Activated CD8-positive, alpha-beta memory T cell treated with anti-CD3 and anti-CD28 coated beads, Interleukin-2, amount 10 ng/mL, durations not matched to agents 7 days and 5 days (primary cell): ENCODE results near the gene LRRN4CL. TPM values are rescaled to one million over a fixed set of nuclear protein-coding genes. Genes with fewer than 3 reads are reported as not detected.
"Not testable (repeated sequence)": the region's sequence is repeated elsewhere in the genome, so short reads cannot be mapped to it uniquely, and the experiment has no call there.

Experiments used
- ATAC-seq: fragments of 150-1000 bp; cut with Tn5 transposase; one replicate; pipeline ENCODE4 v1.10.0; 2021; ENCODE audit warnings: moderate library complexity
- CTCF ChIA-PET: fragments of 350-600 bp; sonication (Branson Sonifier 250); formaldehyde crosslinking; loops from one replicate; lab custom pipeline; 2021; ENCODE audit warnings: antibody characterized with exemption; lab: Charles Lee
- DNase-seq: peaks from one replicate; pipeline ENCODE4 v3.0.0-alpha.2; 2020
- H3K27ac Mint-ChIP-seq: one replicate; pipeline ENCODE4 v1.8.0; 2021; ENCODE audit warnings: mild to moderate bottlenecking, mixed read lengths
- H3K27me3 Mint-ChIP-seq: one replicate; pipeline ENCODE4 v1.8.0; 2021; ENCODE audit warnings: mixed read lengths
- H3K36me3 Mint-ChIP-seq: one replicate; pipeline ENCODE4 v1.8.0; 2021; ENCODE audit warnings: mild to moderate bottlenecking, mixed read lengths
- H3K4me1 Mint-ChIP-seq: one replicate; pipeline ENCODE4 v1.8.0; 2021; ENCODE audit warnings: mixed read lengths
- H3K4me3 Mint-ChIP-seq: one replicate; pipeline ENCODE4 v1.8.0; 2021; ENCODE audit warnings: mild to moderate bottlenecking, moderate library complexity, mixed read lengths
- H3K9me3 Mint-ChIP-seq: one replicate; pipeline ENCODE4 v1.8.0; 2022; ENCODE audit warnings: low read depth, mixed read lengths
- total RNA-seq, 2 experiments: library from RNA; stranded (reverse); gene quantifications; one replicate each; pipeline ENCODE4 v1.2.3, GENCODE V29; 2021

LRRN4CL gene
- total RNA-seq, 2 experiments from 2014 or later = 0.14 to 0.15 TPM

DNA sequence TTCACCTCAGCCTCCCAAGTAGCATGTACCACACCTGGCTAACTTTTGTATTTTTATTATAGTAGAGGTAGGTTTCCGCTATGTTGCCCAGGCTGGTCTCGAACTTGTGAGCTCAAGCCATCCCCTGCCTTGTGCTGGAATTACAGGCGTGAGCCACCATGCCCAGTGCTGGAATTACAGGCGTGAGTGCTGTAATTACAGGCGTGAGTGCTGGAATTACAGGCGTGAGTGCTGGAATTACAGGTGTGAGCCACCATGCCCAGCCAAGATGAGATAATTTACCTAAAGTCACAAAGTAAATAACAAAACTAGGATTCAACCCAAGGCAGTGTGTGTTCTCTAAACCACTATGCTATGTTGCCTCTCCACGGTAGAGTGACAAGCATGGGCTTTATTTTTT, 6.8 kb downstream of the LRRN4CL start:
- Mint-ChIP-seq H3K27me3 (peaks cover 5% of the 10 kb centered on the region), H3K27ac (no peak overlapping the region), H3K36me3 (peaks cover 4% of the 10 kb centered on the region), H3K4me1 (peaks cover 19% of the 10 kb centered on the region), H3K4me3 (no peak overlapping the region), H3K9me3 (no peaks in the 10 kb centered on the region)
- DNase-seq (no peak), ATAC-seq (no peak)
- CTCF ChIA-PET = interaction anchor here (1.5 to 2.9 kb wide), 3 partner anchors 11 to 258 kb away, joined by 5 to 17 read pairs (median 5); partner anchors contain the start of genes LBHD1 and UQCC3

DNA sequence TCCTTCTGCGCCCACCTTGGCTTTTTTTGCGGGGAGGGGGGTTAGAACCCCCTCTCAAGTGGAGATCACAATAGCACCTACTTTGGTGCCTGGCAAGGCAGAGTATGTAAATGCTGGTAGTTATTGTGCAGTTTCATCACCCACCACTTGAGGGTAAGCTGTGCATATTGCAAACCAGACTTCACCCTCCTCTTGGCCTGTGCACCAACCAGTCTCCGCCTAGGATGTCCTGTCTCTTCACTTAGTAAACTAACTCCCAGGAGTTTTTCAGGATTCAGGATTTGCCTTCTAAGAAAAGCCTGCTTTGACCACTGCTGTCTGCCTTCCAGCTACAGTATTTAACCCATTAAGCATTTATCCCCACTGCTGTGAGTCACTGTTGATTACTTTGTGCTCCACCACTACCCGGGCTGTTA, 8.5 kb downstream of the LRRN4CL start:
- Mint-ChIP-seq H3K9me3 (no peaks in the 10 kb centered on the region), H3K36me3 (peaks cover 14% of the 10 kb centered on the region), H3K27ac (peak overlapping the region; percentile 73), H3K27me3 (no peaks in the 10 kb centered on the region), H3K4me3 (peak overlapping the region; percentile 39), H3K4me1 (peaks cover 31% of the 10 kb centered on the region)
- DNase-seq (peak; percentile 62), ATAC-seq (peak; percentile 73)
- CTCF ChIA-PET = interaction anchor here (0.6 to 3.7 kb wide), 26 partner anchors 9 to 266 kb away, joined by 3 to 42 read pairs (median 4); partner anchors contain the start of genes C11orf98, CSKMT, GANAB and LBHD1

DNA sequence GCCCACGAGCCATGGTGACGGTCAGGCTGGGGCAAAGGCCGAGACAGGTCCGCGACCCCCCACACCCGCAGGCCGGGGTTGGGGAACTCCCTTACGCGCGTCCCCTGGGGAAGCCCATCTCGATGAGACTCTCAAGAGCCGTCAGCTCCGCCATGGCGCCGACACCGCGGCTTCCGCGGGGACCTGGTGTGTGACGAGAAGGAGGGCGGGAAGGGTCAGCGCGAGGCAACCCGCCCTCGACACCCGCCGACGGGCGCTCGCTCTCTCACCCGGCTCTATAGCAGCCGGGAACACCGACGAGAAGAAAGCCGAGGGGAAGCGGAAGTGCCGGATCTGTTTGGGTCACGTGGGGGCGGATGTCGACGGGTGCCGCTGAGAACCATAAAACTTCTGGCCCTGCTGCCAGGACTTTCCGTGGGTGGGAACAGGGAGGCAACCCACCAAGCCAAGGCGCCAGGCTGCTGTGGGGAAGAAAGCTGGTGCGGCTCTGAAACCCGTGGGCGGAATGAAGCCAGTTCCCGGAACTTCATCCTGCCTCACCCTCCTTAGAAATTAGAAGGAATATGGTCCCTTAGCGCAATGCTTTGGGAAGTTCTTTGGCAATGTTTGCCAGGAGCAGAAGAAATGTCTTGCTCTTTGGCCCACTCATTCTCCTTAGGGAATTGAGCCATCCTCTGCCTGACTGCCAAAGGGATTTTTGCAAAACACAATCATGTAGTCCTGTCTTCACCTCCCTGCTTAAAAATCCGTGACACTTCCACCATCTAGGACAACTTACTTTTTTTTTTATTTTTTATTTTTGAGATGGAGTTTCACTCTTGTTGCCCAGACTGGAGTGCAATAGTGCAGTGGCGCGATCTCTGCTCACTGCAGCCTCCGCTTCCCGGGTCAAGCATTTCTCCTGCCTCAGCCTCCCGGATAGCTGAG, 10.3 kb downstream of the LRRN4CL start, which contains the start of gene UBXN1:
TSS of gene UBXN1 (minus strand) at position 304 of the 927 bp plus-strand sequence. CDS start at position 154, 150 bp downstream.
- peak within 1 kb of the TSS; percentile 84 for H3K4me3 Mint-ChIP-seq
- H3K9me3 Mint-ChIP-seq = no peaks in the 10 kb centered on the region
- ATAC-seq (peak; percentile 90), DNase-seq (peak; percentile 89)
- peaks cover 20% of the 10 kb centered on the region for H3K36me3 Mint-ChIP-seq
- CTCF ChIA-PET = interaction anchor here (0.6 to 3.7 kb wide), 11 partner anchors 11 to 254 kb away, joined by 3 to 42 read pairs (median 4); partner anchors contain the start of genes C11orf98, CSKMT, EML3 and INTS5
- peak within 1 kb of the TSS; percentile 90 for H3K27ac Mint-ChIP-seq
- H3K27me3 Mint-ChIP-seq = no peaks in the 10 kb centered on the region
- peaks cover 34% of the 10 kb centered on the region for H3K4me1 Mint-ChIP-seq

DNA sequence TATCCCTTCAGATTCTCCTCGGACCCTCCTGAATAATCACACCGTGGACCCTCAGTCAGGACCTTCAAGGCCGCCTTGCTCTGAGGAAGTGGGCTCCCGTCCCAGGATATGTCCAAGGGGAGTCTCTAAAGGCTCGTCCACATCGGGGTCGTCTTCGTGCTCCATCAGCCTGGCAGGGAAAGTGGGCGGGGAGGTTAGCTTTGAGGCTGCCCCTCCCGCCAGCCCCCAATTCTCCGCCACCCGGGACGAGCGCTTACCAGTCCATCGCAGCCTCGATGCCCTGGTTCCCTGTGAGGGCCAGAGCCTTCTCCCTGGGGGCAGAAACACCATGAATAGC, 10.9 kb downstream of the LRRN4CL start:
- Mint-ChIP-seq H3K27me3 (no peaks in the 10 kb centered on the region), H3K27ac (peak overlapping the region; percentile 90), H3K9me3 (no peaks in the 10 kb centered on the region), H3K4me1 (peaks cover 37% of the 10 kb centered on the region), H3K36me3 (peaks cover 22% of the 10 kb centered on the region), H3K4me3 (peak overlapping the region; percentile 84)
- ATAC-seq (peak; percentile 3), DNase-seq (no peak)
- CTCF ChIA-PET = interaction anchor here (3.7 kb wide), 1 partner anchor 15 kb away, joined by 42 read pairs; no protein-coding TSS in a partner anchor

DNA sequence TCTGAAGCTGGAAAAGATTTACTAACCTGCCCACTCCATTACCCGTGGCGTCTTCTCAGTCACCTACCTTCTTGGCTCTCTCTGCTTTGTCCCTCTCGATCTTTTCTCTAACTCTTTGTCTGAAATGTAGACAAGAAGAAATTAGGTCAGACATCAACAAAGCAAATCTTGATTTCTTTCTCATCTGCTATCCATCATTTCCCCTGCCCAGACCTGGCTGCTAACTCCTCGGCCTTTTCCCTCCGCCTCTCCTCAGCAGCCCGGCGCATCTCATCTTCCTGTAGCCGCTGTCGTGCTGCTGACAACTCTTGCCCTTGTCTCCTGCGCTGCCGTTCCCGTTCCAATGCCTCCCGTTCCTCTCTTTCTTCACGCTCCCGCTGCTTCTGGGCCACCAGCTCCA, 11.6 kb downstream of the LRRN4CL start:
- DNase-seq (no peak), ATAC-seq (no peak)
- peak overlapping the region; percentile 84 for H3K4me3 Mint-ChIP-seq
- CTCF ChIA-PET = interaction anchor here (1.0 to 2.1 kb wide), 3 partner anchors 13 to 184 kb away, joined by 3 to 7 read pairs (median 5); partner anchors contain the start of genes C11orf98, CSKMT, EML3 and ROM1
- peaks cover 23% of the 10 kb centered on the region for H3K36me3 Mint-ChIP-seq
- H3K27ac Mint-ChIP-seq = peak overlapping the region; percentile 90
- no peaks in the 10 kb centered on the region for H3K27me3 Mint-ChIP-seq
- H3K9me3 Mint-ChIP-seq = no peaks in the 10 kb centered on the region
- H3K4me1 Mint-ChIP-seq = peaks cover 44% of the 10 kb centered on the region

DNA sequence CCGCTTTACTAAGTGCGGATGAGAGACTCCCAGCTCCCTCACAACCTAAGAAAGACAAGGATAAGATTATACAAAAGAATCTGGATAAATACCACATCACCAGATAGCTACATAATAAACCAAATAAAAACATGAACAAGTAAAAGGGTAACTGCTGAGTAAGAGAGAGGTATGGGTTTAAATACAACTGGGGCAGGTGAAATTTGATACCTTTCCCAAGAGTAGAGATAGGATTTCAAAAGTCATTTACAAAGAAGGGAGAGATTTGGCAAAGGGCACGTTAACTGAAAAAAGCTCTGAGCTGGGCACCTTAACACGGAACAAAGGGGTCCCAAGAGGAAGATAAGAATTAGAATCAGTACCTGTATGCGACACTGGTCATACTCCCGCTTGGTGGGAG, 12.2 kb downstream of the LRRN4CL start:
- Mint-ChIP-seq H3K36me3 (peaks cover 25% of the 10 kb centered on the region), H3K9me3 (no peaks in the 10 kb centered on the region), H3K4me3 (peak overlapping the region; percentile 46), H3K4me1 (peaks cover 50% of the 10 kb centered on the region), H3K27ac (peak overlapping the region; percentile 90), H3K27me3 (no peaks in the 10 kb centered on the region)
- no peak for ATAC-seq
- CTCF ChIA-PET = interaction anchor here (1.0 to 2.1 kb wide), 5 partner anchors 12 to 204 kb away, joined by 3 to 7 read pairs (median 4); partner anchors contain the start of genes C11orf98, CSKMT, EML3 and ROM1
- DNase-seq = no peak

DNA sequence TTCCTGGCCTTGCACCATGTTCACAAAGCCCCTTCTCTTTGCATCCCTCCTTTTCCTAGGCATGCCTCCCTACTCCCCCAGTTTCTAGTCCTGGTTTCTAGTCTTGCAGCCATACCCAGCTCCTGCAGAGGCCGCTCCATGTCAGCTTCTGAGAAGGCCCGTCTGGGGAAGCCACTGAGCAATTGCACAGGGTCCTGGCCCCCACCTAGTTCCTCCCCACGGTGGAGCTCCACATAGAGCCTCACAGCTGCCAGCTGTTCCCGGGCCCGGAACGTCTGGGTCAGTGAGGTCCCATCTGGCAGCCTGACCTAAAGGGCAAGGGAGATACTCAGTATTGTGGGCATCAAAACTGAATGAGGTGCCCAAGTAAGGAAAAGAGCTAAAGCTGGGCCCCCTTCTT, 12.6 kb downstream of the LRRN4CL start:
- peaks cover 51% of the 10 kb centered on the region for H3K4me1 Mint-ChIP-seq
- CTCF ChIA-PET = interaction anchor here (1.0 to 2.1 kb wide), 6 partner anchors 12 to 282 kb away, joined by 3 to 7 read pairs (median 4); partner anchors contain the start of genes C11orf98, CSKMT, EML3 and ROM1
- peak overlapping the region; percentile 90 for H3K27ac Mint-ChIP-seq
- no peak for ATAC-seq
- H3K36me3 Mint-ChIP-seq = peaks cover 26% of the 10 kb centered on the region
- no peaks in the 10 kb centered on the region for H3K27me3 Mint-ChIP-seq
- no peak for DNase-seq
- no peak overlapping the region for H3K4me3 Mint-ChIP-seq
- H3K9me3 Mint-ChIP-seq = no peaks in the 10 kb centered on the region

DNA sequence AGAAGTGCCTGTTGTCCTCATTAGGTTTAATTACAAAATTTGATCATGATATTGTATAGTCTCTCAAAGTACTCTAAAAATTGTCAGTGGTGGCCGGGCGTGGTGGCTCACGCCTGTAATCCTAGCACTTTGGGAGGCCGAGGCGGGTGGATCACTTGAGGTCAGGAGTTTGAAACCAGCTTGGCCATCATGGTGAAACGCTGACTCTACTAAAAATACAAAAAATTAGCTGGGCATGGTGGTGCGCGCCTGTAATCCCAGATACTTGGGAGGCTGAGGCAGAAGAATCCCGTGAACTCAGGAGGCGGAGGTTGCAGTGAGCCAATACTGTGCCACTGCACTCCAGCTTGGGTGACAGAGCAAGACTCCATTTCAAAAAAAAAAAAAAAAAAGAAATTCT, 13.9 kb downstream of the LRRN4CL start:
- not testable (repeated sequence) for H3K27me3 Mint-ChIP-seq, DNase-seq, H3K9me3 Mint-ChIP-seq, H3K27ac Mint-ChIP-seq, H3K4me3 Mint-ChIP-seq, ATAC-seq
- Mint-ChIP-seq H3K4me1 (peaks cover 50% of the 10 kb centered on the region), H3K36me3 (peaks cover 34% of the 10 kb centered on the region)
- CTCF ChIA-PET = interaction anchor here (1.6 to 3.5 kb wide), 2 partner anchors 10 to 281 kb away, joined by 3 to 15 read pairs; partner anchors contain the start of genes C11orf98 and CSKMT

DNA sequence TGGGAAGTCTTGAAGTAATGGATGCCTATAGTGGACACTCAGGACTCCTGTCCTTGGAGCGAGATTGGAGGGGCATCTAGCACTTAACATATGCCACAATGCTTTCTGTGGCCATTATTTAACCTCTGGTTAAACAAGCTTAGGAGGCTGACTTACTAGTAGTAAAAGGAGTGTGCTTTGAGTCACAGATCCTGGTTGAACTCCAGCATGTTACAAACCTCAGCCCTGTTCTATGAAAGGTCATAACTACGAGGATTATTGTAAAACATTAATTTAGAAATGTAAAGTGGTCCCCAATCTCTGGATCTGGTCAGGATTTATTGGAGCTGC, 16.2 kb downstream of the LRRN4CL start:
- peak overlapping the region; percentile 95 for H3K4me3 Mint-ChIP-seq
- H3K9me3 Mint-ChIP-seq = no peaks in the 10 kb centered on the region
- no peak for DNase-seq
- H3K36me3 Mint-ChIP-seq = peaks cover 39% of the 10 kb centered on the region
- CTCF ChIA-PET = interaction anchor here (0.9 to 7.7 kb wide), 5 partner anchors 8 to 279 kb away, joined by 3 to 50 read pairs (median 5); partner anchors contain the start of genes C11orf98, CSKMT, TMEM179B and TUT1
- peaks cover 60% of the 10 kb centered on the region for H3K4me1 Mint-ChIP-seq
- ATAC-seq = no peak
- peak overlapping the region; percentile 96 for H3K27ac Mint-ChIP-seq
- no peaks in the 10 kb centered on the region for H3K27me3 Mint-ChIP-seq

DNA sequence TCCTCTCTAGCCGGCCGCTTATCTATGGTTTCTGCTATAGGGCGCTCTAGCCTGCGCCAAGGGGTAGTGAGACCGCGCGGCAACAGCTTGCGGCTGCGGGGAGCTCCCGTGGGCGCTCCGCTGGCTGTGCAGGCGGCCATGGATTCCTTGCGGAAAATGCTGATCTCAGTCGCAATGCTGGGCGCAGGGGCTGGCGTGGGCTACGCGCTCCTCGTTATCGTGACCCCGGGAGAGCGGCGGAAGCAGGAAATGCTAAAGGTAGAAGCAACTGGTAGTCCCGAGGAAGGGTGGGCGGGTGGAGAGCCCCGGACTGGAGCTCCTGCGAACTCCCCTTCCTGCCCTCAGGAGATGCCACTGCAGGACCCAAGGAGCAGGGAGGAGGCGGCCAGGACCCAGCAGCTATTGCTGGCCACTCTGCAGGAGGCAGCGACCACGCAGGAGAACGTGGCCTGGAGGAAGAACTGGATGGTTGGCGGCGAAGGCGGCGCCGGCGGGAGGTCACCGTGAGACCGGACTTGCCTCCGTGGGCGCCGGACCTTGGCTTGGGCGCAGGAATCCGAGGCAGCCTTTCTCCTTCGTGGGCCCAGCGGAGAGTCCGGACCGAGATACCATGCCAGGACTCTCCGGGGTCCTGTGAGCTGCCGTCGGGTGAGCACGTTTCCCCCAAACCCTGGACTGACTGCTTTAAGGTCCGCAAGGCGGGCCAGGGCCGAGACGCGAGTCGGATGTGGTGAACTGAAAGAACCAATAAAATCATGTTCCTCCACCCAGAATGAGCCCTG, 17.5 kb downstream of the LRRN4CL start, which contains the start of the genes LBHD1 and UQCC3:
TSS of gene LBHD1 (minus strand) at position 660 of the 782 bp plus-strand sequence. CDS start 2,236 bp downstream, outside the sequence.
TSS of gene UQCC3 (plus strand) at position 66 of the 782 bp plus-strand sequence. CDS start at position 139, 73 bp downstream.
- Mint-ChIP-seq H3K27ac (peak within 1 kb of the TSS; percentile 96), H3K36me3 (peaks cover 38% of the 10 kb centered on the region), H3K9me3 (no peaks in the 10 kb centered on the region), H3K4me3 (peak within 1 kb of the TSS; percentile 95), H3K4me1 (peaks cover 54% of the 10 kb centered on the region), H3K27me3 (no peaks in the 10 kb centered on the region)
- ATAC-seq = peak; percentile 83
- DNase-seq = peak; percentile 96
- CTCF ChIA-PET = interaction anchor here (0.7 to 7.7 kb wide), 18 partner anchors 10 to 285 kb away, joined by 3 to 50 read pairs (median 5); partner anchors contain the start of genes INTS5, MTA2, TAF6L and TMEM179B

DNA sequence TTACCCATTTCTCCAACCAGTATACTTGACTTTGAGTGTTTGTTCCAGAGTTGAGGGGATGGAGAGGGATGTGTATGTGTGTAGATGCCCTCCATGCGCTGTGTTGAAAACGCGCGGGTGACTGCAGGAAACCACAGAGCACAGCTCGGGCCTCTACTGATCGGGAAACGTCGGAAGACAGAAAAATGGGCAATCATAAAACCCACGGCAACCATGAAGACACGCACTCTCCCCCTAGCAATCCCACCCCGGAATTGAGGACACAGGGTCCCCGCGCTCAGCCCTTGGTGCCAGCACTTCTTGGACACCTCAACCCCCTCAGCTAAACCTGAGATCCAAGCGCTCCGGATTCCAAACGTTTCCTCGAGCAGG, 18.1 kb downstream of the LRRN4CL start:
- H3K4me3 Mint-ChIP-seq = peak overlapping the region; percentile 95
- H3K4me1 Mint-ChIP-seq = peaks cover 55% of the 10 kb centered on the region
- ATAC-seq (peak; percentile 20), DNase-seq (no peak)
- H3K36me3 Mint-ChIP-seq = peaks cover 40% of the 10 kb centered on the region
- H3K9me3 Mint-ChIP-seq = no peaks in the 10 kb centered on the region
- no peaks in the 10 kb centered on the region for H3K27me3 Mint-ChIP-seq
- CTCF ChIA-PET = interaction anchor here (0.7 to 7.7 kb wide), 13 partner anchors 10 to 247 kb away, joined by 3 to 50 read pairs (median 5); partner anchors contain the start of genes MTA2, TAF6L, TMEM179B and TUT1
- peak overlapping the region; percentile 96 for H3K27ac Mint-ChIP-seq
